Midbrain (tissue), 1 donor: Measurements from ENCODE around the gene FAM124A.
A peak's percentile ranks its signal among the peaks of the same experiment; 100 is the strongest.

Experiments used
- DNase-seq: peaks from one replicate; lab custom pipeline; 2025; lab: John Stamatoyannopoulos, UW

Gene FAM124A, protein sequence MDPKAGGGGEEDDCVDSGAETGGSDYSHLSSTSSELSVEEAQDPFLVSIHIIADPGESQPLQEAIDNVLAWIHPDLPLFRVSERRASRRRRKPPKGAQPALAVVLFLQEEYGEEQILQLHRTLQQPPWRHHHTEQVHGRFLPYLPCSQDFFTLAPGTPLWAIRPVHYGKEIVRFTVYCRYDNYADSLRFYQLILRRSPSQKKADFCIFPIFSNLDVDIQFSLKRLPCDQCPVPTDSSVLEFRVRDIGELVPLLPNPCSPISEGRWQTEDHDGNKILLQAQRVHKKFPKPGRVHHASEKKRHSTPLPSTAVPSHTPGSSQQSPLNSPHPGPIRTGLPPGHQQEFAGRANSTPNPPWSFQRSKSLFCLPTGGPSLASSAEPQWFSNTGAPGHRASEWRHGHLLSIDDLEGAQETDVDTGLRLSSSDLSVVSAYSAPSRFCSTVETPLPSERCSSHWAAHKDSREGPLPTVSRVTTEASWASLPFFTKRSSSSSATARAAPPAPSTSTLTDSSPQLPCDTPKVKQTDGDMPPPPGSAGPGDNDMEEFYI

DNA sequence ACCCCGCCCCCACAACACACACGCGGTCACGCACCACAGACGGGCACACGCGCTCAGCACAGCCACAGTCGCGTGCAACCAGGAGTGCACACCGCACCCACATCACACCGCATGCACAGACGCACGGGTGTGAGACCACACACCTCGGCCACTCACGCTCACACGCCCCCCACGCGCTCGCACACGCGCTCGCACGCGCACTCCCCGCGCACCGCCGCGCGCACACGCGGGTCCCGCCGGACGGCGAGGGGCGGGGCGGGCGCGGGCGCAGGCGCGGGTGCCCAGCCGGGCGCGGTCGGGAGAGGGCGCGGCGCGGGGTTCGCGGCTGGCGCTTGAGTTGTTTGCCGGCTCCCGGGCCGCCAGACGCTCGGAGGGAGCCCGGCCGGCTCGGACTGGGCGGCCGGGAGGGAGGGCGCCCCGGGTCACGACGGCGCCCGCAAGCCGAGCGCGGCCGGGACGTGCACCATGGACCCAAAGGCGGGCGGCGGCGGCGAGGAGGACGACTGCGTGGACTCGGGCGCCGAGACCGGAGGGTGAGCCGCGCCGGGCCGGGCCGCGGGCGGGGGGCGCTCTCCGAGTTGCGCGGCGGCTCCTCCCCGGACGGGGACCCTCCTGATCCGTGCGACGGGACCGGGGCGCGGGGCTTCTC lies at the start of gene FAM124A:
FAM124A (plus strand) TSS at position 362 of the 649 bp plus-strand sequence; CDS start at position 466, 104 bp downstream.
- DNase-seq = peak; percentile 51

DNA sequence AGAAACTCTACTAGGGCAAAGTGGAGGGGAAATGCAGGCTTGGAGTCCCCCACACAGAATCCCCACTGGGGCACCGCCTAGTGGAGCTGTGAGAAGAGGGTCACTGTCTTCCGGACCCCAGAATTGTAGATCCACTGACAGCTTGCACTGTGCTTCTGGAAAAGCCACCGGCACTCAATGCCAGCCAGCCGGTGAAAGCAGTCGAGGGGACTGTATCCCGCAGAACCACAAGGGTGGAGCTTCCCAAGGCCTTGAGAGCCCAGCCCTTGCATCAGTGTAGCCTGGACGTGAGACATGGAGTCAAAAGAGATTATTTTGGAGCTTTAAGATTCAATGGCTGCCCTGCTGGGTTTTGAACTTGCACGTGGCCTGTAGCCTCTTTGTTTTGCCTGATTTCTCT lies 47.2 kb upstream of the FAM124A start:
- no peak for DNase-seq

DNA sequence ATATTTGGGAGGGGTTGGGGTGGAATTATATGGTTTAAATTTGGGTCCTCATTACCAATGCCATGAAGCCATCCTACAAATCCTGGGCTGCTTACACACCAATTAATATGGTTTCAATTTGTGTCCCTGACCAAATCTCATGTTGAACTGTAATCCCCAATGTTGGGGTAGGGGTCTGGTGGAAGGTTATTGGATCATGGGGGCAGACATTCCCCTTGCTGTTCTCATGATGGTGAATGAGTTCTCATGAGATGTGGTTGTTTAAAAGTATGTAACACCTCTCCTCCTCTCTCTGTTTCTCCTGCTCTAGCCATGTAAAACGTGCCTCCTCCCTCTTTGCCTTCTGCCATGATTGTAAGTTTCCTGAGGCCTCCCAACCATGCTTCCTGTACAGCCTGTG lies 46.6 kb upstream of the FAM124A start:
- no peak for DNase-seq

DNA sequence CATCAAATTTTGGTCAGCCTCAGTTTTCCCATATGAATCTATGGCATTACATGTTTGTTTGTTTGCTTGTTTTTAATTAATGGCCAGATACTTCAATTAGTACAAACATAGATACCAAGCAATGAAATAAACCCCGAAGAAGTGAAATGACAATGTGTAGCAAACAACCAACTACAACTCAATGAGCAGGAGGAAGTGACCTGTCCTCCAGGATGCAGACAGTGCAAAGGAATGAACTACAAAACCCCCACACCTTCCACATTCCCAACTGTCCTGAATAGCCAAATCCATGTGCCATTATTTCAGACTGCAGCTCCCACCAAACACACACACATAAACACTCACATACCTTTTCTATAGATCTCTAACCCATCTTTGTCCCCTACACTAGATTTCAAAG lies 45.0 kb upstream of the FAM124A start:
- DNase-seq = no peak

GRCh38 chr13:51178456-51179074 lies 43.6 kb upstream of the FAM124A start:
- DNase-seq = no peak

DNA sequence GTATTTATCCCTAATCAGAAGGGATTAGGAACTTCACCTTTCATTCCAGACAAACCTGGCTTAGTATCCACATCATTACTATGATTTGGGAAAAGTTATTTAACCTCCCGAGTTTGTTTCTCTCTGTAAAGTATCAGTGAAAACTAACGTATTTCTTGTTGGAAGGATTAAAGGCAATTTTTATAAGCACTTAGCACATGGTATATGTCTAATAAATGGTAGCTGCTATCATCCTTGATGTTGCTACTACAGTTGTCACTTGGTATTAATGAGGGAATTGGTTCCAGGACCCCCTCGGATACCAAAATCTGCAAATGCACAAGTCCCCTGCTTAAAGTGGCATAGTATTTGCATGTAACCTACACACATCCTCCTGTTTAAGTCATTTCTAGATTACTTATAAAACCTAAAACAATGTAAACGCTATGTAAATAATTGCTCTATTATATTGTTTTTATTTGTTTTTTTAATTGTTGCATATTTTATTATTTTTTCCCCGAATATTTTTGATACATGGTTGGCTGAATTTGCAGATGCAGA lies 42.7 kb upstream of the FAM124A start:
- no peak for DNase-seq

- DNase-seq = no peak
Observed at GRCh38 chr13:51180853-51181511, 41.2 kb upstream of the FAM124A start.

DNA sequence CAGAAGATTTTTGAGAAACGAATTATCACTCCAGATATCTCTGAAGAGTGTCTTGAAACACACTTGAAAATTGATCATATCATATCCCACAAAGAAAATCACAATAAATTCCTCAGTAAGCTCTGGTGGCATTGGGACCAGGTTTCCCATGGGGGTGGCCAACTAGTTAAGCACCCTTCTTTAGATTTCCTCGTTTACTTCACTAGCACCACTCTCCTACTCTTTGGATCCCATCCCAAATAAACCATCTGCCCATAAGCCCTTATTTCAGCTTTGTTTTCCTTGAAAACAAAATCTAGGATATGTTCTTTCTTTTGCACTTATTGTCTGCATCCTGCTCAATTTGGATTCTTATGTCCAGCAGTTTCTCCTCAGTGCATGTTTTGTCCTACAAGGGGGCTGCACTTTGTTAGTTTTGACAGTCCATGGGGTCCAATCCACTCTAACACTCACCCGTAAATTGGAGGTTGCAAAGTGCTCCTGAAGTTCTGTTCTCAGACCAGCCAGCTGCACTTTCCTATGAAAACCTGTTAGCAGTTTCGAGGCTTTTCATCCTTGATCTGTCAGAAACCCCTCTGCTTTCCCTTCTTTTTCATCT lies 40.3 kb upstream of the FAM124A start:
- no peak for DNase-seq

- DNase-seq = no peak
Observed at GRCh38 chr13:51191743-51192142, 30.5 kb upstream of the FAM124A start.

DNA sequence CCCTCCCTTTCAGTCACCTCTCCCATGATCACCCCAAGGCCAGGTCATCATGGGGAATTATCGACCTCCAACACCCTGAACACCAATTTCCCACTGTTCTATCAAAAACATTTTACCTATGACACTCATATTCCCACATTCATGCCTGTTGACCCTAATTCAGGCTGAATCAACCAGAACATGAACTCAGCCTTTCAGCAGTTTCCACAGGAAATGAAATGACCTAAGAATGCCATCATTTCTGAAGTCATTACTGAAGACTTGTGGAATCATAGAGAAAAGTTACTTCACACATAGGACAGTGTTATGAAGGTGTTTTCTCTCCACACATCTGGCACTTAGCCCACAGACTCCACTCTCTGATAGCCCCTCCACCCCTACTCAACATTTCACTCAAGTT lies 29.9 kb upstream of the FAM124A start:
- DNase-seq = no peak

GRCh38 chr13:51193387-51193786 lies 28.8 kb upstream of the FAM124A start:
- DNase-seq = no peak

DNA sequence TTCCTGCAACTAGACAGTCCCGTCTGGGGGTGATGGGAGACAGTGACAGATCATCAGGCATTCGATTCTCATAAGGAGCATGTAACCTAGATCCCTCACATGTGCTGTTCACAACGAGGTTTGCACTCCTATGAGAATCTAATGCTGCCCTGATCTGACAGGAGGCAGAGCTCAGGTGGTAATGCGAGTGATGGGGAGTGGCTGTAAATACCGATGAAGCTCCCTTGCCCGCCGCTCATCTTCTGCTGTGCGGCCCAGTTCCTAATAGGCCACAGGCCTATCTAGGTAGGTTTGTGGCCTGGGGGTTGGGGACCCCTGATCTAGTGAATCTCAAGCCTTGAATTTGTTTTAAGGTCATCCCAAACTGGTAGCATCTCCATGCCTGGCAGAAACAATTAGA lies 27.3 kb upstream of the FAM124A start:
- DNase-seq = no peak

DNA sequence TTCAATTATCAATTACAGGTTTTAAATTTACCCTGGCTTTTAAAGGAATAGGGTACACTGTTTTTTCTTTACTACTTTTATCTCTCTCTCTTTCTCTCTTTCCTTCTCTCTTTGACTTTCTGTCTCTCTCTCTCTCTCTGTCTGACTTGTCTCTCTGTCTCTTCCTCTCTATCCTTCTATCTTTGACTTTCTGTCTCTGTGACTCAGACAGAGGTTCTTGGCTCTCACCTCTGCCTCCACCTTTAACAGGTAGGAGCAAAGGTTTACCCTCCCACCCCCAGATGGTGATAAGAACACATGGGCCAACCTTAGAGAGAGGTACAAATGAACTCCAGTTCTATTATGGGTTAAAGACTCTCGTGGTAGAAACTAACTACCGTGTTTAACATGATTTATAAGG lies 20.3 kb upstream of the FAM124A start:
- no peak for DNase-seq

DNA sequence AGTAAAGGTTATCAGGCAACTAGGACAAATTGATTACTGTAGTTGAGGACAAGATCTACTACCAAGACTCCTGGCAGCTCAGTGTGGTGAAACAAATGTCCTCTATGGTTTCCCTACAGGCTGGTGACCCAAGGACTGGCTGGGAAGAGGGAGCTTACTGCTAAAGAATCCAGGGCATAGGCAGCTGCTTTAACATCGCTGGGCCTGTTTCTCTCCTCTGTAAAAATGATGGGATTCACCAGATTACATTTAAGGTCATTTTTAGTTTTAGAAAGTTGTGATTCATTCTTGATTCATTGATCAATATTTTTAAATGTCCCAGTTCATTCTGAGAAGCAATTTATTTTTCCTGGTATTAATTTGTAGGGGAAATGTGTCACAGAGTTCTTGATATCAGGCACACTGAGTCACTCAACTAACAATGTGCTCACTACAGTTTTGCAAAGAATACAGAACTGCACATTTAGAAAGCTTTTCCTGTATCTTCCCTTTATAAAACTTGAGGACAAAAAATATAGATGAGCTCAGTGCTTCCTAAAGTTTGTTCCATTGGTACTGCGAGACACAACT lies 19.6 kb upstream of the FAM124A start:
- DNase-seq = no peak

DNA sequence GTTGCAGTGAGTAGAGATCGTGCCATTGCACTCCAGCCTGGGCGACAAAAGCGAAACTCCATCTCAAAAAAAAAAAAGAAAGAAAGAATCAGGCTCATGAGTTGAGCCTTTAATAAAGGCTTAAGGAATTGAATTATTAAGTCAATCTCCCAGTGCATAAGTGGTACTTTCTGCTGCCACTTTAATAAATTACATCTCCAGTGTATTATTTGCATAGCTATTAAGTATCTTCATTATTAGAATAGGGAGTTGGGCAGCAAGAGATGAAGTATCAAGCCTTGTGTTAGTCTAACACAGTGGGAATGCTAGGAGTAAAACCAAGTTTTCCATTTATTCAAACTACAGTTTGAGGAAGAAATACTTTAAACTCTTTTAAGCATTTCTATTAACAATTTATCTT lies 15.6 kb upstream of the FAM124A start:
- no peak for DNase-seq

GRCh38 chr13:51207881-51208280 lies 14.3 kb upstream of the FAM124A start:
- no peak for DNase-seq

DNA sequence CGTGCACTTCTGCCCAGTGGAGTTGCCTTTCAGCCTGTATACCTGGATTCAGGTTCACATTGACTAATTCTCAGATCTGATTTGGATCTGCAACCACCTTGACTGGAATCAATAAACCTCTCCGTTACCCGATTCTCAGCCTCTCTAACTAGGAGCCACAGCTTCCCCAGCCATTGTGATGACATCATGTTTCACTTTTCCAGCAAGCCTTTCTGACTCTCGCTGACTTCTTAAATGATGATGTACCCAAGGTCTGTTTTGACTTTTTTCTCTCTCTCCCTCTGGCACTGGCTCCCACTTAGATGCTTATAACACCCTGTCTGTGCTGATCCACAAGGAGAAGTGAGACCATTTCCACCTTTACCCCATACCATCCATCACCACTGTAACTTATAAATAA lies 13.5 kb upstream of the FAM124A start:
- DNase-seq = no peak

GRCh38 chr13:51211910-51212309 lies 10.3 kb upstream of the FAM124A start:
- no peak for DNase-seq

- DNase-seq = no peak
Observed at GRCh38 chr13:51212758-51213157, 9.4 kb upstream of the FAM124A start.

DNA sequence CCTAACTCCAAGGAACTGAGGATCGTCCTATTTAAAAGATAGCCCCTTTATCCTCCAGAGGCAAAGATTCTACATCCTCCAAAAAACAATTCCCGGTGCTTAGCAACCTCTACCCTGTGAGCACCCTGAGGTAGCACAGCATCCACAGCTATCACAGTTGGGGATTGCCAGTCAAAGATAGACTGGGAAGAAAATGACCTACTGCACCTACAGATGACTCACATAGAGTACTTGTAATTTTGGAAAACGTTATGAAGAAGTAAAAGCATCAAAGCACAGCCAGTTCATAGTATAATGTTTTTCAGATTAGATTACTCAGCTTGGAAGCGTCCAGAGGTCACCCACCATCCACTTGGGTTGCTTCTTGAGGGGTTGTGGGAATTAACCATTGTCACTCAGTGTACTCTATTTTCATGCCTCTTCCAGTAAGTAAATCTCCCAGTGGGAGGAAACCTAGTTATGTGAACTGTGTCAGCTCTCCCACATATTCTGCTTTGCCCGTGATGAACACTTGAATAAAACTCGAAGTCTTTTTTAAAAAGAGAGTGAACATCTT lies 8.9 kb upstream of the FAM124A start:
- no peak for DNase-seq

- no peak for DNase-seq
Observed at GRCh38 chr13:51218626-51219025, 3.6 kb upstream of the FAM124A start.
